HG03095 (cell line): ENCODE results near the gene KCNIP4.
"Not testable (repeated sequence)": the region's sequence is repeated elsewhere in the genome, so short reads cannot be mapped to it uniquely, and the experiment has no call there.

Experiments used
- ATAC-seq: cut with Tn5 transposase; IDR thresholded peaks from one replicate; pipeline ENCODE4 v1.9.1; 2021; ENCODE audit warnings: moderate library complexity; ENCODE audit not compliant: unreplicated experiment

Gene KCNIP4

GRCh38 chr4:21380861-21381260 is 567.7 kb downstream of the KCNIP4 start:
- ATAC-seq = no peak

- ATAC-seq = no peak
Measured at GRCh38 chr4:21377046-21377445, 571.5 kb downstream of the KCNIP4 start.

GRCh38 chr4:21376176-21376575 is 572.4 kb downstream of the KCNIP4 start:
- no peak for ATAC-seq

- no peak for ATAC-seq
Measured at GRCh38 chr4:21374641-21375368, 573.8 kb downstream of the KCNIP4 start.

- no peak for ATAC-seq
Measured at GRCh38 chr4:21367567-21367966, 581.0 kb downstream of the KCNIP4 start.

- ATAC-seq = no peak
Measured at GRCh38 chr4:21366840-21367239, 581.7 kb downstream of the KCNIP4 start.

GRCh38 chr4:21366312-21366711 is 582.3 kb downstream of the KCNIP4 start:
- no peak for ATAC-seq

GRCh38 chr4:21363701-21364100 is 584.9 kb downstream of the KCNIP4 start:
- ATAC-seq = no peak

- ATAC-seq = not testable (repeated sequence)
Measured at GRCh38 chr4:21352354-21352753, 596.2 kb downstream of the KCNIP4 start.

GRCh38 chr4:21347142-21347541 is 601.4 kb downstream of the KCNIP4 start:
- no peak for ATAC-seq

GRCh38 chr4:21327976-21328700 is 620.4 kb downstream of the KCNIP4 start:
- no peak for ATAC-seq

- no peak for ATAC-seq
Measured at GRCh38 chr4:21320034-21320433, 628.5 kb downstream of the KCNIP4 start.

GRCh38 chr4:21307709-21308108 is 640.9 kb downstream of the KCNIP4 start:
- no peak for ATAC-seq

- no peak for ATAC-seq
Measured at GRCh38 chr4:21304540-21304887, 644.1 kb downstream of the KCNIP4 start.

- ATAC-seq = no peak
Measured at GRCh38 chr4:21290562-21290961, 658.0 kb downstream of the KCNIP4 start.

GRCh38 chr4:21276046-21276445 is 672.5 kb downstream of the KCNIP4 start:
- ATAC-seq = no peak

GRCh38 chr4:21271439-21272052 is 677.0 kb downstream of the KCNIP4 start:
- ATAC-seq = no peak

- ATAC-seq = no peak
Measured at GRCh38 chr4:21248331-21248730, 700.2 kb downstream of the KCNIP4 start.

GRCh38 chr4:21242163-21242562 is 706.4 kb downstream of the KCNIP4 start:
- ATAC-seq = no peak

GRCh38 chr4:21226637-21227538 is 721.7 kb downstream of the KCNIP4 start:
- no peak for ATAC-seq

- ATAC-seq = no peak
Measured at GRCh38 chr4:21211846-21212245, 736.7 kb downstream of the KCNIP4 start.
